ENCODE measurements around the gene GAS7.

Gene GAS7

DNA sequence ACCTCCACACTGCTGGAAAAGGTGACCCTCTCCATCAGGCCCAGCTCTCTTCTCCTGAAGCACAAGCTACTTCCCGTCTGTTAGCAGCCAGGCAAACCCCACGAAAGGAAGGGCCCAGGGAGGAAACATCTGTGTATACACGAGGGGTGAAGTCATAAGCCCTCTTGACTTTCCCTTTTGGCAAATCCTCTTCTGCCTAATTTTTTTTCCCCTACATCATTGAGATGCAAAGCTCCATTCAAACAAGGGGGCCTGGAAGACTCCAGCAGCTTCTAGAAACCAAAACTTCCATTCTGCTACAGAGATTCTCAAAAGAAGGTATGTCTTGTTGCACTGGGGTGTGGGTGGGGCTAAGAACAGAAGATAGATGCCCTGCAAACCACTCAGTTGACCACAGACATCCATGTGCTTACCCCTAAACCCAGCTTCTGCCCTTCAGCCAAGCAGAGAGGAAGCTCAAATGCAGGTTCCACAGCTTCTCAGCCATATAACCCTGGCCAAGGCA, 147.8 kb downstream of the GAS7 start:
- no peak for DNase-seq (ENCODE audit: low read depth, low spot score)

DNA sequence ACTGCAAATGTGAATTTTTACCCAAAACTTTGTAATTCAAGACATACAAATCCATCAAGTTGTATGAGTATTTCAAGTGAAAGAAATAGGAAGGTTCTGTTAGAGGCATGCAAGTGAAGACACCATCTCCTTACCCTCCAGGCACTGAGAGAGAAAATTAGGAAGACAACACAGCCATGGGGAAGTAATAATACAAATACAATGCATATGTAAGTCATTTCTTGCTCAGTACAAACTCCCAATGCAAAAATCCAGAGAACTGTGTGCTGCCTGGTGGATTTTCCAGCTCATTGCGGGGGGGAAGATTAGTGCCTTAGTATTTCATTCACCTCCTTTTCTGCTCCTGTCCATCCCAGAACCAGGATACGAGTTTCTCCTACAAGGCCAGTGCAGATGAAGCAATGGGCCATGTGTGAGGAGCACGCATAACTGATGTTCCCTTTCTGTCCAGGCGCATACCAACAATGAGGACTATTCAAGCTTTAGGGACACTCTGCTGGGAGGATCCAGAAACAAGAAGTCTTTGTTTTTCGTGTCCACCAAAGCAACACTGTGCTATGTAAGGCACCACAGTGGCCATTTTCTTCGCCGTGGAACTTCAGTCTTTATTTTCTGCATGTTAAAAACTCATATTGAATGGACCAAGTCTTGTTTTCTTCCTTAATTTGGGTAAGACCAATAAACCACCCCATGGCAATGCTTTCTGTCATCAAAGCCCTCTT, 149.6 kb downstream of the GAS7 start:
- no peak for DNase-seq (ENCODE audit: low read depth, low spot score)

DNA sequence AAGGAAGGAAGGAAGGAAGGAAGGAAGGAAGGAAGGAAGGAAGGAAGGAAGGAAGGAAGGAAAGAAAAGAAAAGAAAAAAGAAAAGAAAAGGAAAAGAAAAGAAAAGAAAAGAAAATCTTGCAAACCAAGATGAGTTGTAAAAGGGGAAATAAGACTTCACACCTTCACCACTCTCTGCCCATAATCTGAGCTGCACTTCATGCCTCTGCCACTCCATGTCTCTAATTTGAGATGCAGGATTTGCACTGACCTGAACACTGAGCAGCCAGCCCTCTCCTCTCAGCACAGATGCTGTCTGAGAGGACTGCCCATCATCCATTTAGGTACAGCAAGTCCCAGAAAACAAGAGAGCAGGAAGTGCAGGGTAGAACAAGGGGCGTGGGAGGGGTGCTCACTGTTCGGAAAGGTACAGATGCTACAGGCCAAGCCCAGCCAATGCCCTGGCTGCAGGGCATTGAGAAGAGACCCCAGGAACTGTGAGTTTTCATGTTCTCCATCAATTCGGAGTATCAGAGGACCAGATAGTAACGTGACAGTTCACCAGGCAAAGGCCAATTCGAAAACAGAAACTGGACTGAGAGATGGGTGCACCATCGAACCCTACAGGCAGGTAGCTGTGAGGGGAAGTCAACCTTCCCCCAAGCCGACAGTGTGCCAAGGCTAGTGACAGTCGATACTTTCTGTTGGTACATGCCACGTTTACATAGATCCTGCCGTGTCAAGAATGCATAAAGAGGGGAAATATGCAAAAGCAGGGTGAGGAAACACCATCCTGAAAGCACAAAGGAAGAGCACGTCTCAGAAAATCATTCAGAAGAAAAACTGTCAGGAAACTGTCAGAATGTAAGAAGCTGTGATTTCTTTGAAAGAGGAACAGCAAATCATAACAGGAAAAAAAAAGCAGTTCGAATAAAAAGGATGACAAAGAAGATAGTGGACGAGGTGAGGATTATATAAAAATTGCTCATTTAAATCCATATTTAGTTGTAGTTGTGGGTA, 151.3 kb downstream of the GAS7 start:
- DNase-seq (ENCODE audit: low read depth, low spot score) = no peak

DNA sequence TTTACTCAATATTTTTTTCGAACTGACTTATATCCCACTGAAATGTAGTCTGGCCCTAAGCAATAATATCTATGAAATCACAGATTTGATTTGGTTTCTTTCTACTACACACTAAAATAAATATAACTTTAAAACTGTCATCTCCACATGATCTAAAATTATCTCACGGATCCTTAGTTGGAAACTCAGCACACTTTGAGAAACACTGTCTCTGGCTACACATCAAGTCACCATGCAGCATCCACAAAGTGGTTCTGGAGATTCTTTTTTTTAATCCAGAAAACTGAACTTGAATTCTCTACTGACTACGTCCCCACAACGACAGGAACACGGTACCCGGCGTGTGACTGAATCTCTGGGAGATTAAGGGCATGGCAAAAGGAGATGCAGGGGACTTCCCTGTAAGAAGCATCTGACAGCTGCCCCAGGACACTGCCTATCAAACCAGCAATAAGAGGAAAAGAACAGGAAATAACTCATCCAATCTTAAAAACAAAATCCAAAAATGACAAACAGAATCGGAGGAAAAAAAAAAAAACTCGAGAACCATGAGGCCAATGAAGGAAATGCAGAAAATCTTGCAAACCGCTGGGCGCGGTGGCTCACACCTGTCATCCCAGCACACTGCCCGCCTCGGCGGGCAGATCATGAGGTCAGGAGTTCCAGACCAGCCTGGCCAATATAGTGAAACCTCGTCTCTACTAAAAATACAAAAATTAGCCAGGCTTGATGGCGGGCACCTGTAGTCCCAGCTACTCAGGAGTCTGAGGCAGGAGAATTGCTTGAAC, 152.3 kb downstream of the GAS7 start:
- DNase-seq (ENCODE audit: low read depth, low spot score) = no peak

GRCh38 chr17:10042589-10043244, 155.7 kb downstream of the GAS7 start:
- DNase-seq (ENCODE audit: low read depth, low spot score) = no peak

DNA sequence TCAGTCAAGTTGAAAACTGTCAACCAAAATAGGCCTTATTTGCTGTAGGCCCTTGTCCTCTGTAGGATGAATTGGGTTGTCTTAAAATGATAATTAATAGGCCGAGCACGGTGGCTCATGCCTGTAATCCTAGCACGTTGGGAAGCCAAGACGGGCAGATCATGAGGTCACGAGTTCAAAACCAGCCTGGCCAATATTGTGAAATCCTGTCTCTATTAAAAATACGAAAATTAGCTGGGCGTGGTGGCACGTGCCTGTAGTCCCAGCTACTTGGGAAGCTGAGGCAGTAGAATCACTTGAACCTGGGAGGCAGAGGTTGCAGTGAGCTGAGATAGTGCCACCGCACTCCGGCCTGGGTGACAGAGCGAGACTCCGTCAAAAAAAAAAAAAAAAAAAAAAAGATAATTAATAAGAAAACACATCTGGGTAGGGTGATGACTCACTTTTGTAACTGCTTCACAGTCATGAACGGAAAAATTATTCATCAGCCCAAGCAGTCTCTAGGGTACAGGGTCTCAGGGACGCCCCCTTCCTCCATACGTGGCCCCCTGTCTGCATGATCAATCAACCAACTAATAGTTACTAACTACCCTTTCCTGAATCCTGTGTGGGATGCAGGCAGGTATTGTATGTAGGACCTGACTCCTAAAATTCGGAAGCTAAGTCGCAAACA, 156.4 kb downstream of the GAS7 start:
- no peak for DNase-seq (ENCODE audit: low read depth, low spot score)

DNA sequence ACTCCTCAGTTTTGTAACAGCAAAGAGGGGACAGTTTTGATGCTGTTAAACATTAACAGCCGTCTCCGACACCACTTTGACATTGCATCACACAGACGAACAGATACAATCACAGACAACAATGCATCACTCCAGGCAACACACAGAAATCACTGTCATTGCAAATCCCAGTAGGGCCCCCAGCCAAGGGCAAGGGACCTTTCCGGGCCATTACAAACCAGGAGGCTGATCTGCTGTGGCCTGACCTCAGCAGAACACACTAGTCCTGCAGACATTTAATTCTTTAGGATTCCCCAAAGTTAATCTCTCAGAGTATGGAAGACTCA, 157.2 kb downstream of the GAS7 start:
- DNase-seq (ENCODE audit: low read depth, low spot score) = no peak

- DNase-seq (ENCODE audit: low read depth, low spot score) = no peak
These were observed 161.8 kb downstream of the GAS7 start for GRCh38 chr17:10036511-10037061.

DNA sequence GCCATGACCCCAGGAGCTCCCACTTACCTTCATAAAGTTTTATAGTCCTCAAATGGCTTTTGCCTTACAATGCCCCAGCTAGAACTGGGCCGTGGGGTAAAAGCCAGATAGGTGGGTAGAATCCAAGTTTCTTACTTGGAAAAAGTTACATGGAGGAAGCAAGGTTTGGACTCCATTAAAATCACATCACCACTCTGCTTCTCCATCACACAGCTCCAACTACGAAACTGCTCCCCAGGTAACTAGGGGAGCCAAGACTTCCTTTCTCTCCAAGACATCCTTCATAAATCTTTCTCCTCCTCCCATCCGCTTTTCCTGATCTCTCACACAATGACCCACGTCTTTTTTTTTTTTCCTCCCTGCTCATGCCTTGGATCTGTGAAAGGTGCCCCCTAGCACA, 162.5 kb downstream of the GAS7 start:
- no peak for DNase-seq (ENCODE audit: low read depth, low spot score)

DNA sequence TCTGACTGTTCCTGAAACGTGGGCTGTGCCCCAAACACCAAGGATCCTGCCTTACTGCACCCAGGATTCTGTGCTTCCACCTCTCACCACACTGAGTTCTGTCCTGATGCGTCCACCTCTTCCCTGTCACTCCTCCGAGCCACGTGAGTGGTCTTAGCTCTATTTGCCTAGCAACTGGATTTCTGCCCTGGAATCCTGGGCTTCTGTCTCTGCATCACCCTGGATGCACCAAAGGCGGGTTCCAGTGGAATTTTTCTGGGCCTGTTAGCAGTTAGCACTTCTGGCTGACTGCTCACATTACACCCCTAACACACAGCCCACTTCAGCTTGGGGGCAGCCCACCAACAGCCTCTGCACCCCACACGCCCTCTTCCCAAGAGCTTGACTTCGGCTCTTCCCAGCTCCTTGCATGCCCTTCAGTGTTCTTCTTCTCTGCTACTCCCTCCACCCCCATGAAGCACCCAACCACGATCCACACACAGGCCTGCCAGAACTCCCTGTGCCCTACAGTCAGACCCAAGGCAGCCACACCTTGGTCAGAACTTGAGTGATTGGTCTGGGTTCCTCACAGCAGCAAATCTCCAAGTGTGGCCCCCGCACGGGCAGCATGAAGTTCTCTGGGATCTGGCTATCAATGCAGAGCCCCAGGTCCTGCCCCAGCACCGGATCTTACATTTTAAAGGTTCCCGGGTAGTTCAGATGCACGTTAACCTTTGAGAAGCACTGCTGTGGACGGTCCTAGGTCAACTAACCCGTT, 163.5 kb downstream of the GAS7 start:
- DNase-seq (ENCODE audit: low read depth, low spot score) = no peak

DNA sequence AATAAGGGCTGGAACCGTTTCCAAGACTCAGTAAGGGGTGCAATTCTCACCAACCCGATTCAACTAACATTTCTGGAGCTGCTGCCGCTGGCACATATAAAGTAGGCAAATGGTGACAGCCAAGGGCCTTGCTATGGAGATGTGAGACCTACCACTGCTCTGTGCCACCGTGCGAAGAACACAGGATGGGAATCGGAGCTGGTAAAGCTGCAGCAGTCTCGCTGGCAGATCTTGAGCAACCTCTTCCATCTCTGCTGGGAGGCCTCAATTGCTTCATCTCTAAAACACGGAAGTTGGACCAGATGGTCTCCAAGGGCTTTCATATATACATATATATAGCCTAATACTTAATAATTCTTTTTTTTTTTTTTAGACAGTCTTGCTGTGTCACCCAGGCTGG, 164.4 kb downstream of the GAS7 start:
- no peak for DNase-seq (ENCODE audit: low read depth, low spot score)

DNA sequence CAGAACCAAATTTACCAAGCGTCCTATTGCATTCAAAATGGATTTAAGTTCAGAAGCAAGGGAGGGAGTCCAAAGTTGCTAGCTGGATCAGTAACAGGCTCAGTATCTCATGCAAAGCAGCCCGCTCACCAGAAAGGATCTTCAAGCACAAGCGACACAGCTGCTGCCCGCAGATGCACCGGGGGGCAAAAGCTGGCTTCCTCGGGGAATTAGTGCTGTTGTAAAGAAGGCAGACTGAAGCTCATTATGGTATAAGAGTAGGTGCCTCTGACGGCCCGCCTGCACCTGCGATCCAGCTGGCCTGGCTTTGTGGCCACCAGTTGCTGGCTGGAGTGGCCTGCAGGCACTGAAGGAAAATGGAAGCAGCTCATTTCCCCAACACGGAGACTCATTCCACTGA, 165.0 kb downstream of the GAS7 start:
- no peak for DNase-seq (ENCODE audit: low read depth, low spot score)

GRCh38 chr17:10032118-10032852, 166.1 kb downstream of the GAS7 start:
- no peak for DNase-seq (ENCODE audit: low read depth, low spot score)

DNA sequence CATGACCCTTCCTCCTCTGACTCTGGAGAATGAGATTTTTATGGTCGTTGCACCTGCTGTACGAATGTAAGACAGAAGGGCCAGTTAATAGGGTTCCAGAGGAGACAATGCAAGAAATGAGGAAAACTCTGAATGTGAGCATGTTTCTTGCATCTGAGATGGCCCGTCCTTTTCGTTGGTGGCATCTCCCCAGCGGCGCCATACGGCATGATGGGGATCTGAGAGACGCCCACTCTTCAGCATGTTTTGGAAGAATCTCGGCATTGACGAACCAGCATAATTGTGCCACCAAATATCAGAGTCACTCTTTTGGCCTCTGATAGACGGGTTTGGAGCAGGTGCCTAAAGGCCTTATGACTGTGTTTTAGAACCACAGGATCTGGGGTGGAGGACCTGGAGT, 166.8 kb downstream of the GAS7 start:
- DNase-seq (ENCODE audit: low read depth, low spot score) = no peak

GRCh38 chr17:10031127-10031526, 167.3 kb downstream of the GAS7 start:
- no peak for DNase-seq (ENCODE audit: low read depth, low spot score)

- DNase-seq (ENCODE audit: low read depth, low spot score) = no peak
These were observed 169.3 kb downstream of the GAS7 start for GRCh38 chr17:10029129-10029528.

DNA sequence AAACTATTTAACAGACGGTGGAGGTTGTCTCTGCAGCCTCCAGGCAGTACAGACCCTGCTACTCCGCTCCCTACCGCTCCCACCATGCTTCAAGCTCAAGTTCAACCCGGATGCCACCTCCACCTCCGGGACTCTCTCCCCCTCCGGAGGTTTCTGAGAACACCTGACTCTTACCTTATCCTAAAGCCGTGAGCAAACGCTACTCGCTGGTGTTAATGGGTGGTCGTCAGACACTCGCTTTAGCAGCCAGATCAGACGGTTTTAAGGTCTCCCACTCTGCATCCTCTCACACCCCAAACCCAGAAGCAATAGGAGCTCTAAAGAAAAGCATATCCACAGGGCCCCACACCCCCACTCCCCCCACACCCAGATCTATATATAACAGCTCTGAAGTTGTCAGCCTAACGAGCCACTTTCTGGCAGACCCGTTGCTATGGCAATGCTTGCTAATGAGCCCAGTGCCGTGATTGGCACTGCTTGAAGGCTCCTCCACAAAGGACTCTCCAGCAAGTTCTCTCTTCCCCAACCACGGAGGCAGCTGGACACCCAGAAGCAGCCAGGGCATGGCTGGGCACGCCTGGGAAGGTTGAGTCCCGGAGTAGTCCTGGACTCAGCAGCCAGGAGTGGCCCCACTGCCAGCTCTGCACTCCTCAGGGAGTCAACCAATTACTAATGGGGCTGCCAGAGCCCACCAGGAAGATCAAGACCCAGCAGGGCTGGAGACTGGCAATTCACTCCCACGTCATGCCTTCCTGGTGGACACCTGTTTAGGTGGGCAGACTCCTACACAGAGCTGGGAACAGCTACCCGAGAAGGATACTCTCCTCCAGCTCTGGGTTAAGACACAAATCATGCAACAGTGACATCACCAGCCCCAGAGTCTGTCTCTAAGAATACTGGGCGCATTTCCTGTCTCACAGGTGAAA, 172.2 kb downstream of the GAS7 start:
- DNase-seq (ENCODE audit: low read depth, low spot score) = no peak

GRCh38 chr17:10025224-10025623, 173.2 kb downstream of the GAS7 start:
- no peak for DNase-seq (ENCODE audit: low read depth, low spot score)

Measured in activated naive CD8-positive, alpha-beta T cell treated with anti-CD3 and anti-CD28 coated beads, Interleukin-2, amount 50 U/mL, for 16 hours (primary cell).